ENCODE data around the gene TXNDC8.

Gene TXNDC8

DNA sequence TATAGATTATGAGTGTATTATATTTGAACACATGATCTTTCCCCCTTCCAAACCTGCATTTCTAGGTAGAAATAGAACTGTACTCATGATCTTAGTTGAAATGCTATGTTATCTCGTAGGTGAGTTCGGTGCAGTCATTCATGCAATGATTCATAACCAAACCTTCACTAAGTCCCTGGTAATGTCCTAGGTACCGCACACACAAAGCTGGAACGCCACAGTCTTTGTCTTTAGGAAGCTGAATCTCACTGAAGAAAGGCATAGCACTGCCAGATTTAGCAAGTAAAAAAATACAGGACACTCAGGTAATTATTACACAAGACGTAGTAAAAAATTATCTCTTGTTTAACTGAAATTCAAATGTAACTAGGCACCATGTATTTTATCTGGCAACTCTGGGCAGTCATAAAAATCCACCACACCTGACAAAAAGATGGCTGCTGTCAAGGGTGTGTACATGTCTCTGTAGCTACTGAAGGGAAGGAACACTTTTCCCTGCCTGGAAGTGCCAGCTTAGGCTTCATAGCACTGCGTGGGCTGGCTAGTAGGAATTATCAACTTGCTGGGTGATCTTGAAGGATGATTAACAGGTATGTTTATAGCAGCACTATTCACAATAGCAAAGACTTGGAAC is 53.3 kb downstream of the TXNDC8 start:
- H3K9me2 ChIP-seq (replicated peaks; ENCODE audit: control insufficient read depth, low read length) = no peaks in the 10 kb centered on the region
- no peak for TF ChIP-seq EZH2phosphoT487 (IDR thresholded peaks at IDR 0.05; ENCODE audit: borderline replicate concordance, low read length)
- TF ChIP-seq, protein P1, sequence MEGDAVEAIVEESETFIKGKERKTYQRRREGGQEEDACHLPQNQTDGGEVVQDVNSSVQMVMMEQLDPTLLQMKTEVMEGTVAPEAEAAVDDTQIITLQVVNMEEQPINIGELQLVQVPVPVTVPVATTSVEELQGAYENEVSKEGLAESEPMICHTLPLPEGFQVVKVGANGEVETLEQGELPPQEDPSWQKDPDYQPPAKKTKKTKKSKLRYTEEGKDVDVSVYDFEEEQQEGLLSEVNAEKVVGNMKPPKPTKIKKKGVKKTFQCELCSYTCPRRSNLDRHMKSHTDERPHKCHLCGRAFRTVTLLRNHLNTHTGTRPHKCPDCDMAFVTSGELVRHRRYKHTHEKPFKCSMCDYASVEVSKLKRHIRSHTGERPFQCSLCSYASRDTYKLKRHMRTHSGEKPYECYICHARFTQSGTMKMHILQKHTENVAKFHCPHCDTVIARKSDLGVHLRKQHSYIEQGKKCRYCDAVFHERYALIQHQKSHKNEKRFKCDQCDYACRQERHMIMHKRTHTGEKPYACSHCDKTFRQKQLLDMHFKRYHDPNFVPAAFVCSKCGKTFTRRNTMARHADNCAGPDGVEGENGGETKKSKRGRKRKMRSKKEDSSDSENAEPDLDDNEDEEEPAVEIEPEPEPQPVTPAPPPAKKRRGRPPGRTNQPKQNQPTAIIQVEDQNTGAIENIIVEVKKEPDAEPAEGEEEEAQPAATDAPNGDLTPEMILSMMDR (IDR thresholded peaks at IDR 0.05; ENCODE audit: low read depth, low read length, poor library complexity, severe bottlenecking) = no peak
- no peaks in the 10 kb centered on the region for H3F3A ChIP-seq (ENCODE audit: control insufficient read depth, insufficient read depth)
- no peaks in the 10 kb centered on the region for H4K20me1 ChIP-seq (ENCODE audit: control insufficient read depth, insufficient read depth, low read depth, low read length)
- no peaks in the 10 kb centered on the region for H3K36me3 ChIP-seq (ENCODE audit: control insufficient read depth, low read length)
- no peak overlapping the region for H3K27ac ChIP-seq (ENCODE audit: low read depth, low read length)
- H3K9me3 ChIP-seq (ENCODE audit: control insufficient read depth, insufficient read depth, low read length) = no peaks in the 10 kb centered on the region
- no peaks in the 10 kb centered on the region for H3K4me1 ChIP-seq (ENCODE audit: control insufficient read depth, low read length)
- H3K4me2 ChIP-seq (ENCODE audit: low read length) = no peak overlapping the region
- no peak overlapping the region for H3K4me3 ChIP-seq (ENCODE audit: low read length)
- peaks cover 2% of the 10 kb centered on the region; the same call in 1 of the 2 replicates for H3K27me3 ChIP-seq (ENCODE audit: control insufficient read depth, low read length)
- H3K79me2 ChIP-seq (ENCODE audit: control insufficient read depth, low read length) = no peaks in the 10 kb centered on the region

DNA sequence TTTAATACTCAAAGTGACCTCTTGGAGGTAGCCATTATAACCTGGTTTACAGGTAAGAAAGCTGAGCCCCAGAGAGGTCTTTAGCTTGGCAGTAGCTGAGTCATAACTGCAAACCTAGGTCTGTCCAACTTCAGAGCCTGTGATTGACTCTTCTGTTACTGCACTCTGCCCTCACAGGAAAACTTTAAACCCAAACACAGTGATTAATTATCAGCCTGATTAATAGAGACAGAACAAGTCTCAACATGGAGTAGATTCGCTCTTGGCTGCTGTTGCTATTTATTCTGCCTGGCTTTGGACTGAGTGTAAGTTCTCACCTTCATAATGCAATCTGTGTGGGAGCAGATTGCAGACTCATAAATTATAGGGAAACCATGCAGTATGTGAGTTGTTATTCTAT is 53.9 kb downstream of the TXNDC8 start:
- H3F3A ChIP-seq (ENCODE audit: control insufficient read depth, insufficient read depth) = no peaks in the 10 kb centered on the region
- no peaks in the 10 kb centered on the region for H3K4me1 ChIP-seq (ENCODE audit: control insufficient read depth, low read length)
- peaks cover 4% of the 10 kb centered on the region; the same call in 1 of the 2 replicates for H3K27me3 ChIP-seq (ENCODE audit: control insufficient read depth, low read length)
- no peaks in the 10 kb centered on the region for H3K9me3 ChIP-seq (ENCODE audit: control insufficient read depth, insufficient read depth, low read length)
- H3K4me3 ChIP-seq (ENCODE audit: low read length) = no peak overlapping the region
- TF ChIP-seq EZH2phosphoT487 (IDR thresholded peaks at IDR 0.05; ENCODE audit: borderline replicate concordance, low read length) = no peak
- TF ChIP-seq, protein P1 (IDR thresholded peaks at IDR 0.05; ENCODE audit: low read depth, low read length, poor library complexity, severe bottlenecking) = no peak
- no peak overlapping the region for H3K27ac ChIP-seq (ENCODE audit: low read depth, low read length)
- H3K36me3 ChIP-seq (ENCODE audit: control insufficient read depth, low read length) = no peaks in the 10 kb centered on the region
- no peak overlapping the region for H3K4me2 ChIP-seq (ENCODE audit: low read length)
- no peaks in the 10 kb centered on the region for H3K79me2 ChIP-seq (ENCODE audit: control insufficient read depth, low read length)
- no peaks in the 10 kb centered on the region for H3K9me2 ChIP-seq (replicated peaks; ENCODE audit: control insufficient read depth, low read length)
- H4K20me1 ChIP-seq (ENCODE audit: control insufficient read depth, insufficient read depth, low read depth, low read length) = no peaks in the 10 kb centered on the region

DNA sequence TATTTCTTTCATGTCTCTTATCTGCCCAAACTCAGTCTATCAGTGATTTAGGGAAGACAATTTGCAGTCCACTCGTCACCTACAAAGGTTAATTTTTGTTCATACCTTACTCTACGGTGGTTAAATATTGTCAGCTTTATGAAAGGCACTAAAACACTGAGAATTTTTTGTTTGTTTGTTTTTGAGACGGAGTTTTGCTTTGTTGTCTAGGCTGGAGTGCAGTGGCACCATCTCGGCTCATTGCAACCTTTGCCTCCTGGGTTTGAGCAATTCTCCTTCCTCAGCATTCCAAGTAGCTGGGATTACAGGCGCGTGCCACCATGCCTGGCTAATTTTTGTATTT is 55.0 kb downstream of the TXNDC8 start:
- no peaks in the 10 kb centered on the region for H3K36me3 ChIP-seq (ENCODE audit: control insufficient read depth, low read length)
- peaks cover 4% of the 10 kb centered on the region; the same call in 1 of the 2 replicates for H3K27me3 ChIP-seq (ENCODE audit: control insufficient read depth, low read length)
- no peaks in the 10 kb centered on the region for H3K4me1 ChIP-seq (ENCODE audit: control insufficient read depth, low read length)
- no peaks in the 10 kb centered on the region for H3K9me2 ChIP-seq (replicated peaks; ENCODE audit: control insufficient read depth, low read length)
- no peaks in the 10 kb centered on the region for H4K20me1 ChIP-seq (ENCODE audit: control insufficient read depth, insufficient read depth, low read depth, low read length)
- H3K79me2 ChIP-seq (ENCODE audit: control insufficient read depth, low read length) = no peaks in the 10 kb centered on the region
- TF ChIP-seq, protein P1 (IDR thresholded peaks at IDR 0.05; ENCODE audit: low read depth, low read length, poor library complexity, severe bottlenecking) = no peak
- TF ChIP-seq EZH2phosphoT487 (IDR thresholded peaks at IDR 0.05; ENCODE audit: borderline replicate concordance, low read length) = no peak
- no peak overlapping the region for H3K4me2 ChIP-seq (ENCODE audit: low read length)
- H3K27ac ChIP-seq (ENCODE audit: low read depth, low read length) = no peak overlapping the region
- no peaks in the 10 kb centered on the region for H3F3A ChIP-seq (ENCODE audit: control insufficient read depth, insufficient read depth)
- no peak overlapping the region for H3K4me3 ChIP-seq (ENCODE audit: low read length)
- H3K9me3 ChIP-seq (ENCODE audit: control insufficient read depth, insufficient read depth, low read length) = no peaks in the 10 kb centered on the region
